Lung (tissue), 12 donors: Measurements from ENCODE around the gene TMEM185B. TPM values are rescaled to one million over a fixed set of nuclear protein-coding genes. Genes with fewer than 3 reads are reported as not detected.

Experiments
- ATAC-seq: fragments of 200-7000 bp; cut with Tn5 transposase; one replicate; pipeline ENCODE4 v1.9.1; 2020; ENCODE audit warnings: moderate number of reproducible peaks; ENCODE audit not compliant: insufficient read depth, low FRiP score
- DNase-seq, 3 donors: peaks; one replicate each; pipeline ENCODE4 v3.0.0-alpha.2; 2013 to 2017
- H3K27ac ChIP-seq, 2 donors: one replicate each; pipeline ENCODE4 v1.5.1; 2013; ENCODE audit warnings: mild to moderate bottlenecking in 2 of 2, moderate library complexity in 2 of 2, control low read depth in 1 of 2, inconsistent platforms in 1 of 2, low read depth in 1 of 2, low read length in 1 of 2
- H3K27me3 ChIP-seq, 3 donors: one replicate each; pipeline ENCODE4 v1.5.1; 2013; ENCODE audit warnings: low read length in 2 of 3; ENCODE audit not compliant: control insufficient read depth in 3 of 3, insufficient read depth in 3 of 3
- H3K36me3 ChIP-seq, 4 donors: one replicate each; pipeline ENCODE4 v1.5.1; 2013; ENCODE audit warnings: low read length in 4 of 4, mild to moderate bottlenecking in 1 of 4, moderate library complexity in 1 of 4; ENCODE audit not compliant: control insufficient read depth in 4 of 4, insufficient read depth in 4 of 4
- H3K4me1 ChIP-seq, 5 donors: one replicate each; pipeline ENCODE4 v1.5.1; 2013; ENCODE audit warnings: low read length in 5 of 5, mild to moderate bottlenecking in 2 of 5, moderate library complexity in 1 of 5; ENCODE audit not compliant: control insufficient read depth in 5 of 5, insufficient read depth in 5 of 5
- H3K4me3 ChIP-seq: one replicate; pipeline ENCODE4 v1.5.1; 2013; ENCODE audit warnings: mild to moderate bottlenecking, control low read depth, moderate library complexity
- H3K9ac ChIP-seq, 2 donors: one replicate each; pipeline ENCODE4 v1.5.1; 2013; ENCODE audit warnings: low read length in 2 of 2, control low read depth in 1 of 2; ENCODE audit not compliant: insufficient read depth in 1 of 2
- H3K9me3 ChIP-seq, 4 donors: one replicate each; pipeline ENCODE4 v1.5.1; 2013; ENCODE audit warnings: low read length in 3 of 4, mild to moderate bottlenecking in 1 of 4, moderate library complexity in 1 of 4; ENCODE audit not compliant: control insufficient read depth in 4 of 4, insufficient read depth in 3 of 4
- WGBS, 2 donors: extraction: QIAGEN DNeasy Blood & Tissue Kit; methylation state at CpG; one replicate each; pipeline ENCODE4 v1.1.7; 2013; 5-methylcytosine and 5-hydroxymethylcytosine counted together
- polyA plus RNA-seq, 2 donors: library from polyadenylated mRNA; stranded (reverse); fragments of 200-250 nt; gene quantifications; one replicate each; pipeline ENCODE4 v1.2.1, GENCODE V29; 2013
- total RNA-seq, 2 donors: library from RNA; depleted of rRNA in 1 of 2; stranded (reverse); fragments of >200 nt in 1 of 2; gene quantifications; one replicate each; pipeline ENCODE4 v1.2.1, GENCODE V29; 2014 to 2021
- TF ChIP-seq, protein P1 (sequence below): IDR thresholded peaks from 2 replicates; pipeline ENCODE4 v1.5.1; 2012; ENCODE audit warnings: mild to moderate bottlenecking; ENCODE audit errors: control extremely low read depth, extremely low read depth
- donor health status: control.
- donor health status: control.
- donor health status: Bipolar disorder and iron deficiency.
- donor health status: healthy.
- donor health status: DM: yes; HTN: yes; CAD: no.

TMEM185B gene
- total and polyA plus RNA-seq, 4 donors, result 6.5 to 35.2 (median 27.1) TPM

- ATAC-seq (no peak), DNase-seq (no peak)
- H3K36me3 ChIP-seq, result peaks cover 0 to 2% (median under 1%) of the 10 kb centered on the region in 4 donors
- H3K27ac ChIP-seq, result no peak overlapping the region
- TF ChIP-seq, protein P1, sequence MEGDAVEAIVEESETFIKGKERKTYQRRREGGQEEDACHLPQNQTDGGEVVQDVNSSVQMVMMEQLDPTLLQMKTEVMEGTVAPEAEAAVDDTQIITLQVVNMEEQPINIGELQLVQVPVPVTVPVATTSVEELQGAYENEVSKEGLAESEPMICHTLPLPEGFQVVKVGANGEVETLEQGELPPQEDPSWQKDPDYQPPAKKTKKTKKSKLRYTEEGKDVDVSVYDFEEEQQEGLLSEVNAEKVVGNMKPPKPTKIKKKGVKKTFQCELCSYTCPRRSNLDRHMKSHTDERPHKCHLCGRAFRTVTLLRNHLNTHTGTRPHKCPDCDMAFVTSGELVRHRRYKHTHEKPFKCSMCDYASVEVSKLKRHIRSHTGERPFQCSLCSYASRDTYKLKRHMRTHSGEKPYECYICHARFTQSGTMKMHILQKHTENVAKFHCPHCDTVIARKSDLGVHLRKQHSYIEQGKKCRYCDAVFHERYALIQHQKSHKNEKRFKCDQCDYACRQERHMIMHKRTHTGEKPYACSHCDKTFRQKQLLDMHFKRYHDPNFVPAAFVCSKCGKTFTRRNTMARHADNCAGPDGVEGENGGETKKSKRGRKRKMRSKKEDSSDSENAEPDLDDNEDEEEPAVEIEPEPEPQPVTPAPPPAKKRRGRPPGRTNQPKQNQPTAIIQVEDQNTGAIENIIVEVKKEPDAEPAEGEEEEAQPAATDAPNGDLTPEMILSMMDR, result no peak
- H3K4me3 ChIP-seq, result no peak overlapping the region
- WGBS, 2 donors, result 73 to 75% methylated on average over 11 of the region's 11 CpGs
- peaks cover 0 to 14% (median 5%) of the 10 kb centered on the region in 5 donors for H3K4me1 ChIP-seq
- peaks cover 0 to 5% (median 0%) of the 10 kb centered on the region in 4 donors for H3K9me3 ChIP-seq
- no peak overlapping the region for H3K9ac ChIP-seq
- H3K27me3 ChIP-seq, result no peaks in the 10 kb centered on the region
Observed at GRCh38 chr2:120269076-120269744, 46.0 kb upstream of the TMEM185B start.

GRCh38 chr2:120267348-120267747, 44.1 kb upstream of the TMEM185B start:
- no peak for DNase-seq

GRCh38 chr2:120265006-120265405, 41.8 kb upstream of the TMEM185B start:
- TF ChIP-seq, protein P1, result no peak
- Histone ChIP-seq H3K4me1 (peaks cover 0 to 32% (median 0%) of the 10 kb centered on the region in 5 donors), H3K27ac (no peak overlapping the region), H3K36me3 (peaks cover 0 to 2% (median under 1%) of the 10 kb centered on the region in 4 donors), H3K9me3 (peaks cover 0 to 5% (median under 1%) of the 10 kb centered on the region in 4 donors), H3K9ac (no peak overlapping the region), H3K27me3 (no peaks in the 10 kb centered on the region), H3K4me3 (no peak overlapping the region)
- 21 to 38% methylated on average over 12 of the region's 12 CpGs for WGBS, 2 donors
- ATAC-seq (no peak), DNase-seq (no peak)

More at GRCh38 chr2:120267348-120267747, 44.1 kb upstream of the TMEM185B start:
- H3K36me3 ChIP-seq, result peaks cover 0 to 2% (median under 1%) of the 10 kb centered on the region in 4 donors
- peaks cover 0 to 5% (median 0%) of the 10 kb centered on the region in 4 donors for H3K9me3 ChIP-seq
- no peaks in the 10 kb centered on the region for H3K27me3 ChIP-seq
- ATAC-seq, result no peak
- TF ChIP-seq, protein P1, result no peak
- no peak overlapping the region for H3K27ac ChIP-seq
- no peak overlapping the region for H3K9ac ChIP-seq
- H3K4me3 ChIP-seq, result no peak overlapping the region
- WGBS, 2 donors, result 86 to 88% methylated on average over 8 of the region's 8 CpGs
- peaks cover 0 to 12% (median 3%) of the 10 kb centered on the region in 5 donors for H3K4me1 ChIP-seq
